H1 (cell line): ENCODE data around the gene TMC4.
A peak's percentile ranks its signal among the peaks of the same experiment; 100 is the strongest.

Experiments
- BRCA1 ChIP-seq: IDR thresholded peaks from 2 replicates; pipeline ENCODE4 v1.6.1; 2012; ENCODE audit warnings: low read depth, low read length, improper control_type of control experiment
- CTCF ChIP-seq, 3 experiments: IDR thresholded peaks; 1 replicate in 2 of 3; 2 replicates in 1 of 3; pipeline versions ENCODE4 v1.5.1 to v1.6.1; 2011; ENCODE audit warnings: low read length in 3 of 3, mild to moderate bottlenecking in 3 of 3, inconsistent platforms in 2 of 3, low read depth in 1 of 3, moderate library complexity in 1 of 3; ENCODE audit not compliant: insufficient read depth in 1 of 3; ENCODE audit errors: control extremely low read depth in 1 of 3
- POLR2A ChIP-seq, 2 experiments: IDR thresholded peaks; 1 replicate in 1 of 2; 2 replicates in 1 of 2; pipeline ENCODE4 v1.6.1; 2011; ENCODE audit warnings: low read depth in 2 of 2, low read length in 2 of 2, mild to moderate bottlenecking in 2 of 2; ENCODE audit errors: control extremely low read depth in 1 of 2

GRCh38 chr19:54204767-54205468 lies 32.0 kb upstream of the TMC4 start:
- TF ChIP-seq CTCF (IDR thresholded peaks at IDR 0.05; ENCODE audit: control extremely low read depth in 1 of 3, insufficient read depth in 1 of 3, low read depth in 1 of 3, low read length in 3 of 3) (no peak), BRCA1 (no peak), POLR2A (IDR thresholded peaks at IDR 0.05; ENCODE audit: control extremely low read depth in 1 of 2, low read depth in 2 of 2, low read length in 2 of 2) (peak; percentile 29 to 56; a peak in 1 of 3 replicates)
